Measurements from ENCODE around the gene PREX1.
"Not testable (repeated sequence)": the region's sequence is repeated elsewhere in the genome, so short reads cannot be mapped to it uniquely, and the experiment has no call there.

The PREX1 gene

GRCh38 chr20:48794360-48794759 is 33.4 kb downstream of the PREX1 start:
- DNase-seq, result no peak

- no peak for DNase-seq
These were observed 34.0 kb downstream of the PREX1 start for GRCh38 chr20:48793776-48794175.

GRCh38 chr20:48791666-48792071 is 36.1 kb downstream of the PREX1 start:
- DNase-seq, result peak in 1 of 2 donors; percentile 22

DNA sequence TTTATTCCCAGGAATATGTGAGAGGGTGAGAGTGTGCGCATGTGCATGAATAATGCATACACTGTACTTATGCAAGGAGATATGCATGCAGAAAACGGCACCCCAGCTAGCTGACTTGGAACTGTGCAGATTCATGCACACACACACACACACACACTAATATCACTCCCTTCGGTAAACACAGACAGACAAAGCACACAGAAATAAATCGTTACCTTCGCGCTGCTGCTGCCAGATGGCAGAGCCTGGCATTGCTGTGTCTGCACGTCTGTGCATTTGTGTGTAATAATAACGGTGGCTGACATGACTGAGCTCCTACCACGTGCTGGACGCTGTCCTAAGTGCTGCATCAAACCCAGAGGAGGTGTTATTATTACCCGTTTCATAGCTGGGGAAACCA is 36.8 kb downstream of the PREX1 start:
- no peak for DNase-seq

GRCh38 chr20:48790473-48791003 is 37.3 kb downstream of the PREX1 start:
- no peak for DNase-seq

- no peak for DNase-seq
These were observed 37.9 kb downstream of the PREX1 start for GRCh38 chr20:48789781-48790472.

- no peak for DNase-seq
These were observed 38.6 kb downstream of the PREX1 start for GRCh38 chr20:48789185-48789668.

DNA sequence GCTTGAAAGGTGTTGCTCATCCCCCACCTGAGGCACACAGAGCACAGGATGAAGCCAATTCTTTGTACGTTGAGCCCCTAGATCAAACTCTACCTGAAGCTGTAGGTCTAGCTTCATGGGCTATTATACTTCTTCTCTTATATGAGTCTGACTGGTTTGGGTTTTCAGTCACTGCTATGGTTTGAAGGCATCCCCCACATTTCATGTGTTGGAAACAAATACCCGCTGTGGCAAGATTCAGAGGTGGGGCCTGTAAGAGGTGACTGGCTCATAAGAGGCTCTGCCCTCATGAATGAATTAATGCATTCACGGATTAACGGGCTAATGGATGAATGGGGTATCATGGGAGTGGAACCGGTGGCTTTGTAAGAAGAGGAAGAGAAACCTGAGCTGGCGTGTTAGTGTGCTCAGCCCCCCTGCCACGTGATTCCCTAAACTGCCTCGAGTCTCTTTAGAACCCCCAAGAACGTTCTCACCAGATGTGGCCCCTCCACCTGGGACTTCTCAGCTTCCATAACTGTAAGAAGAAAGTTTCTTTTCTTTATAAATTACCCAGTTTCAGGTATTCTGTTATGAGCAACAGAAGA is 39.2 kb downstream of the PREX1 start:
- DNase-seq, result no peak

DNA sequence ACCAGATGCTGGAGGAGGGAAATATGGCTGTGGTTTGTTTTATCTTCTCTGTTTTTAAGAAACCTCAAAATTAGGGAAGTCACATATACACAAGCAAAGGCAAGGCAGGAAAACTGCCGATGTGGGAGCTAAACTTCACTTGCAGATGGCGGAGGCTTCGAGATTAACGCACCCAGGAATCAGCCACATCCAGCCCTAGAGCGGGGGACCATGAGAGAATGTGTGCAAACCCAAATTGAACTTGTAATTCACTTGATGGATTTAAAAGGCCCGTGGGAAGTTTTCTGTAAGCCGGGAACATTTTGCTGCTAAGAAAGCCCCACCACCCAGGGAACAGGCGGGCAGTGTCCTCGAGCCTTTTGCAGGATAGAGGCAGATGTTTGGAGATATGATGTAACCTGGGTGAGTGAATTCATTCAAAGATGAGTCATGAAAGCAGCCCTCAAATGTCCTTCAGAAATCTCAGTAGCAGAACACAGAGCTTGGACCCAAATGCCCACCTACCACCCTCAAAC is 39.9 kb downstream of the PREX1 start:
- peak; percentile 61 to 76 for DNase-seq

GRCh38 chr20:48786951-48787705 is 40.7 kb downstream of the PREX1 start:
- no peak for DNase-seq

DNA sequence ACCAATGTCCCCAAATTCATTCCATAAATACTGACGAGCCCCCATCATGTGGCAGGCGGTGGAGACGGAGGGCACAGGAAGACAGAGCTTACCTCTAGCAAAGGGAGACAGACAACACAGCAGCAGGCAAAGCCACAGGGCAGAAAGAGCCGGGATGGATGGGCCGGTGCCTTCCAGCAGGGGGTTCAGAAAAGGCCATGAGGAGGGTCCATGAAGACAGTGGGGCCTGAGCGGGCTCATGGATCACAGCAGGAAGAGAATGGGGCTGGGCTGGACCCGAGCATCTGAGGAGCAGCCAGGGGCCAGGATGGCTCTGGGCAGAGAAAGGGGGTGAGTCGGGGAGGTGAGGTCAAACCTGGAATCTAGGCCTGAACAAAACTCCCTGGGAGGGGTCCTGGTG is 42.0 kb downstream of the PREX1 start:
- no peak for DNase-seq

DNA sequence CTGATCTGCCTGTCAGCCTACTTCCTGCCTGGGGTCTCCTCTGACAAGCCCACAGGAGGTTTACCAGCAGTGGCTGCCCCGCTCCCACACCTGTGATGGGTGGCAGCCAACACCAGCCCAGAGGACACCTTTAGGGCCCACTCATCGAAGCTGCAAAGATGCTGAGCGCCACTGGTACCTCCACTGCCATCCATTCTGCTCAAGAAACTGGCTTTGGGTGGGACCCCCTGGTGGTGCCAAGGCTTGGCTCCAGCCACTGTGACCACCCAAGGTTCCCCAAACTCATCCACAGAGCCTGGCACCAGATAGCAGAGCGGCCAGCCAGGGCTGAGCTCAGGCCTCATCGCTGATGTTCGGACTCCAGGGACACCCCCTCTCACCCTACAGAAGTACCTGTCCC is 42.5 kb downstream of the PREX1 start:
- DNase-seq, result no peak

DNA sequence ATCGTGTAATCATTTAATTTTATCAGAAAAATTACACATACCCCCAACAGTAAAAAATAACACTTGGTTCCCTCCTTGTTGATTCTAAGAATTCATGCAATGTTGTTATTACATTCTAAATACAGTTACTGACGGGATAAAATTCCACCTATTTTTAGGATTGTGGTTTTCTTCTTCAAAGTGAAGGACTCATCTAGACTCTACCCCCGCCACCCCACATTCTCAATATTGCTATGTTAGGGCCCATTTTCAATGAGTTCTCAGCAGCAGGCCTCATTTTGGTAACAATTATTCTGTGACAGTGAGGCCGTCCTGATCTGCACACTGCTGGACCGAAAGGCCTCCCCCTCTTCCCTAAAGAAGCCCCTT is 43.5 kb downstream of the PREX1 start:
- no peak for DNase-seq

DNA sequence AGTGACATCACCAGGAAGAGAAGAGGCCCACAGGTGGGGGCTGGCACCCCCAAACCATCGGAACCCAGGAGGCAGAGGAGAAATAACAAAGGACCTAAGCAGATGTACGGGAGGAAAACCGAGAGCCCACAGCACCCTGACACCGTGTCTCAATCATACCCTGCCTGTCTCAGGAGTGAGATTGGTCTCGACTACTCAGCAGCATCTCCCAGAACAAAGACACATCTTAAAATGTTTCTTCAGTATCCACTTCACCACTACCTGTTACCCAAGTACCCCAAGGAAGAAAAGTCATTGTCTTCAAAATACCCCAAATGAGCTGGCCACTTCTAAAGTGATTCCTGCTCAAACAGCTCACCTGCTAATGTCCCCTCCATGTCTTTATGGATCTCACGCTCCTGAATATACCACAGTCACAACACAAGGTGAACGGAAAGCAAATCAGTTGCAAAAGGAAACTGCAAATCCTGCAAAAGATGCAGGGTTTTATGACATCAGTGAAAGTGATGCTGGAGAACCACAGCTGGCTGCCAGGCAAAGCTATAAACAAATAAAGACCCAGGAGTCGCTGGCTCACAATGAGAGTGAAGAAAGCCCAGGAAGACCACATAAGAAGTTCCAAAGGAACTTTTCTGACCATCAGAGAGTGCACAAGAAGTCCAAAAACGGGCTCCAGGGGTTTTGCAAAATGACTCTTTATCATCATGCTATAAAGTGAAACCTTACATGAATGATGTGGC is 44.1 kb downstream of the PREX1 start:
- DNase-seq, result no peak

- no peak for DNase-seq
These were observed 44.9 kb downstream of the PREX1 start for GRCh38 chr20:48782901-48783308.

- DNase-seq, result peak; percentile 42 to 80
These were observed 45.7 kb downstream of the PREX1 start for GRCh38 chr20:48782053-48782452.

DNA sequence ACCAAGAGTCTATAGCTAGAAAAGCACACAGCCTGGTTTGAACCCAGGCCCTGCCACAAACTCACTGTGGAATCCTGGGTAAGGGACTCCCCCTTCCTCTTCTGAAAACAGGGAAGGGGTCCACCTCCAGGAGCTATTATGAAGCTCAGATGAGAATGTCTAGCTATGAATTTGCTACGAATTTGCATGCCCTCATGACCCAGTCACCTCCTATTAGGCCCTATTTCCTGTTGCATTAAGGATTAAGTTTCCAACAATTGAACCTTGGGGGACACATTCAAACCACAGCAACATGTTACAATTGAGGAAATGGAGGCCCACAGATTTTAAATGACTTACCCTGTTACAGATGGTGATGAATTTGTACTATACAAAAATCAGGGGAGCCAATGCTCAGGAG is 46.2 kb downstream of the PREX1 start:
- peak in 1 of 2 donors; percentile 25 for DNase-seq

- no peak for DNase-seq
These were observed 48.4 kb downstream of the PREX1 start for GRCh38 chr20:48779435-48779834.

GRCh38 chr20:48777821-48778220 is 50.0 kb downstream of the PREX1 start:
- no peak for DNase-seq

DNA sequence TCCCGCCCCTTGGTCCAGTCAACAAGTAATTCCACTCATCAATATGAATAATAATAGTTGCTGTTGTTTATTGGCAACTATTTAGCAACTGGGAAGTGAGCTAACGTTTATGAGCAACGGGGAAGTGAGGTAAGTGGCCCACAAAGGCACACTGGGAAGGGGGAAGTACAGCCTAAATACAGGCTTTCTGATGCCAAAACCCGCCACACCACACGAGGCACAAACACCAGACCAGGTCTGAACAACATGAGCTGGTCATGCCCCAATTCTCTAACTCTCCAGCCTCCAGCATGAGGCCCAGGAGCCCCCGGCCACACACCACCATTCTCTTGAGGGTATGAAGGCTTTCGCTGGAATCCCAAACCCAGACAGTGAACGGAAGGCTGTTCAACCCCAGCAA is 50.8 kb downstream of the PREX1 start:
- DNase-seq, result peak; percentile 84 to 91

DNA sequence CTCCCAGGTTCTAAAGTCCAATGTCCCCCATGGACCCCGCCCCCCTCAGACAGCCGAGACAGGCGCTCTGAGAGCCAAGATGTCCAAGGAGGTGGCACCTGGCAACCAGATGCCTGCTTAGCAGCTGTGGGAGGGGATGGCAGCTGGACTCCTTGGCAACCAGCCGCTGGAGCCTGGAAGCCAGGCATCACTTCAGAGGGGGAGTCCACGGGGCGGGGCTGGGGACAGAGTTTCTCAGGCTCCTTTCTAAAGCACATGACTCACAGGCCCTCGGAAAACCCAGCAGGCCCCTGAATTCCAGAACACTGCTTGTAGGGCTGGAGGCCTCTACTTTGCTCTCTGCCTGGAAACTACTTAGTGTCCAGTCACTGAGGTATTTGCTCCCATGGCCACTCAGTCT is 51.5 kb downstream of the PREX1 start:
- DNase-seq, result peak; percentile 74 to 84

- DNase-seq, result not testable (repeated sequence)
These were observed 52.3 kb downstream of the PREX1 start for GRCh38 chr20:48775545-48775944.

GRCh38 chr20:48774696-48775095 is 53.1 kb downstream of the PREX1 start:
- DNase-seq, result no peak
